ENCODE data around the gene SP4. TPM values are rescaled to one million over a fixed set of nuclear protein-coding genes. Genes with fewer than 3 reads are reported as not detected.
"Not testable (repeated sequence)": the region's sequence is repeated elsewhere in the genome, so short reads cannot be mapped to it uniquely, and the experiment has no call there.

The SP4 gene
- total RNA-seq, 1 donor from 2014 or later: 20.4 TPM

GRCh38 chr7:21514062-21514461, 86.2 kb downstream of the SP4 start:
- Mint-ChIP-seq H3K27ac (no peak overlapping the region), H3K36me3 (ENCODE audit: low read depth) (peaks cover 27% of the 10 kb centered on the region), H3K4me3 (no peak overlapping the region), H3K4me1 (no peaks in the 10 kb centered on the region), H3K9me3 (no peaks in the 10 kb centered on the region), H3K27me3 (no peaks in the 10 kb centered on the region)
- intact Hi-C loops (cut with micrococcal nuclease): no loop called here
- no peak for DNase-seq

- Mint-ChIP-seq H3K27ac (no peak overlapping the region), H3K4me3 (no peak overlapping the region), H3K36me3 (ENCODE audit: low read depth) (no peaks in the 10 kb centered on the region), H3K9me3 (peaks cover 5% of the 10 kb centered on the region), H3K27me3 (peaks cover 9% of the 10 kb centered on the region), H3K4me1 (no peaks in the 10 kb centered on the region)
- intact Hi-C loops (cut with micrococcal nuclease): loop anchor here (5.0 kb wide), 1 partner anchor 262 kb away; no protein-coding TSS in a partner anchor
- no peak for DNase-seq
Measured at GRCh38 chr7:21524680-21525079, 96.8 kb downstream of the SP4 start.

- intact Hi-C loops (cut with micrococcal nuclease): loop anchor here (5.0 kb wide), 1 partner anchor 264 kb away; no protein-coding TSS in a partner anchor
Measured at GRCh38 chr7:21526007-21526406, 98.1 kb downstream of the SP4 start.

GRCh38 chr7:21526448-21526847, 98.6 kb downstream of the SP4 start:
- Mint-ChIP-seq H3K9me3 (no peaks in the 10 kb centered on the region), H3K4me3 (no peak overlapping the region), H3K4me1 (no peaks in the 10 kb centered on the region), H3K36me3 (ENCODE audit: low read depth) (no peaks in the 10 kb centered on the region), H3K27ac (no peak overlapping the region), H3K27me3 (peaks cover 23% of the 10 kb centered on the region)
- intact Hi-C loops (cut with micrococcal nuclease): loop anchor here (5.0 kb wide), 1 partner anchor 264 kb away; no protein-coding TSS in a partner anchor
- no peak for DNase-seq

More at GRCh38 chr7:21526007-21526406, 98.1 kb downstream of the SP4 start:
- no peaks in the 10 kb centered on the region for H3K36me3 Mint-ChIP-seq (ENCODE audit: low read depth)
- H3K4me1 Mint-ChIP-seq: no peaks in the 10 kb centered on the region
- peaks cover 19% of the 10 kb centered on the region for H3K27me3 Mint-ChIP-seq
- peak; percentile 68 for DNase-seq
- H3K9me3 Mint-ChIP-seq: peaks cover 4% of the 10 kb centered on the region
- no peak overlapping the region for H3K27ac Mint-ChIP-seq
- no peak overlapping the region for H3K4me3 Mint-ChIP-seq

GRCh38 chr7:21532485-21532884, 104.6 kb downstream of the SP4 start:
- intact Hi-C loops (cut with micrococcal nuclease); H3K27ac Mint-ChIP-seq; H3K9me3 Mint-ChIP-seq; H3K4me3 Mint-ChIP-seq; DNase-seq; H3K4me1 Mint-ChIP-seq; H3K36me3 Mint-ChIP-seq (ENCODE audit: low read depth): not testable (repeated sequence)
- H3K27me3 Mint-ChIP-seq: peaks cover 45% of the 10 kb centered on the region

- H3K27ac Mint-ChIP-seq; H3K4me3 Mint-ChIP-seq; intact Hi-C loops (cut with micrococcal nuclease); H3K9me3 Mint-ChIP-seq; DNase-seq; H3K4me1 Mint-ChIP-seq; H3K36me3 Mint-ChIP-seq (ENCODE audit: low read depth): not testable (repeated sequence)
- H3K27me3 Mint-ChIP-seq: peaks cover 42% of the 10 kb centered on the region
Measured at GRCh38 chr7:21533646-21534045, 105.8 kb downstream of the SP4 start.

GRCh38 chr7:21536445-21537118, 108.7 kb downstream of the SP4 start:
- Mint-ChIP-seq H3K9me3 (peaks cover 16% of the 10 kb centered on the region), H3K27me3 (peaks cover 38% of the 10 kb centered on the region)
- H3K36me3 Mint-ChIP-seq (ENCODE audit: low read depth); intact Hi-C loops (cut with micrococcal nuclease); H3K27ac Mint-ChIP-seq; H3K4me1 Mint-ChIP-seq; DNase-seq; H3K4me3 Mint-ChIP-seq: not testable (repeated sequence)

- Mint-ChIP-seq H3K9me3 (peaks cover 8% of the 10 kb centered on the region), H3K27me3 (peaks cover 32% of the 10 kb centered on the region), H3K36me3 (ENCODE audit: low read depth) (peaks cover under 1% of the 10 kb centered on the region), H3K4me1 (peaks cover 11% of the 10 kb centered on the region), H3K4me3 (no peak overlapping the region), H3K27ac (no peak overlapping the region)
- intact Hi-C loops (cut with micrococcal nuclease): no loop called here
- no peak for DNase-seq
Measured at GRCh38 chr7:21538936-21539495, 111.1 kb downstream of the SP4 start.

GRCh38 chr7:21542891-21543527, 115.1 kb downstream of the SP4 start, which contains the start of gene DNAH11:
Gene DNAH11, plus strand, starts transcription at chr7:21543039. Its CDS starts 207 bp downstream, at chr7:21543246.
- Mint-ChIP-seq H3K4me1 (peaks cover 16% of the 10 kb centered on the region), H3K27ac (peak within 1 kb of the TSS; percentile 39), H3K4me3 (peak within 1 kb of the TSS; percentile 81), H3K36me3 (ENCODE audit: low read depth) (peaks cover 7% of the 10 kb centered on the region), H3K27me3 (peaks cover 43% of the 10 kb centered on the region), H3K9me3 (peaks cover 8% of the 10 kb centered on the region)
- DNase-seq: peak; percentile 86
- intact Hi-C loops (cut with micrococcal nuclease): loop anchor here (5.0 to 10.0 kb wide), 3 partner anchors 116 to 394 kb away; partner anchors contain the start of gene SP4

GRCh38 chr7:21543528-21544302, 115.8 kb downstream of the SP4 start:
- intact Hi-C loops (cut with micrococcal nuclease): loop anchor here (5.0 to 10.0 kb wide), 3 partner anchors 116 to 394 kb away; partner anchors contain the start of gene SP4
- Mint-ChIP-seq H3K27me3 (peaks cover 43% of the 10 kb centered on the region), H3K36me3 (ENCODE audit: low read depth) (peaks cover 7% of the 10 kb centered on the region), H3K27ac (peak overlapping the region; percentile 39), H3K9me3 (peaks cover 8% of the 10 kb centered on the region), H3K4me3 (peak overlapping the region; percentile 81), H3K4me1 (peaks cover 16% of the 10 kb centered on the region)
- DNase-seq: peak; percentile 73

GRCh38 chr7:21544303-21544656, 116.4 kb downstream of the SP4 start:
- intact Hi-C loops (cut with micrococcal nuclease): loop anchor here (5.0 to 10.0 kb wide), 3 partner anchors 117 to 393 kb away; partner anchors contain the start of gene SP4
- Mint-ChIP-seq H3K36me3 (ENCODE audit: low read depth) (peaks cover 7% of the 10 kb centered on the region), H3K27me3 (peaks cover 43% of the 10 kb centered on the region)

GRCh38 chr7:21544715-21545114, 116.8 kb downstream of the SP4 start:
- intact Hi-C loops (cut with micrococcal nuclease): loop anchor here (5.0 to 10.0 kb wide), 3 partner anchors 117 to 393 kb away; partner anchors contain the start of gene SP4
- peaks cover 11% of the 10 kb centered on the region for H3K4me1 Mint-ChIP-seq
- H3K27ac Mint-ChIP-seq: no peak overlapping the region
- peaks cover 6% of the 10 kb centered on the region for H3K9me3 Mint-ChIP-seq
- peaks cover 41% of the 10 kb centered on the region for H3K27me3 Mint-ChIP-seq
- H3K4me3 Mint-ChIP-seq: no peak overlapping the region
- DNase-seq: no peak
- peaks cover 7% of the 10 kb centered on the region for H3K36me3 Mint-ChIP-seq (ENCODE audit: low read depth)

More at GRCh38 chr7:21544303-21544656, 116.4 kb downstream of the SP4 start:
- Mint-ChIP-seq H3K4me3 (peak overlapping the region; percentile 81), H3K4me1 (peaks cover 12% of the 10 kb centered on the region), H3K9me3 (peaks cover 8% of the 10 kb centered on the region), H3K27ac (peak overlapping the region; percentile 39)
- no peak for DNase-seq

GRCh38 chr7:21547501-21547900, 119.6 kb downstream of the SP4 start:
- DNase-seq: no peak
- H3K27ac Mint-ChIP-seq: no peak overlapping the region
- H3K36me3 Mint-ChIP-seq (ENCODE audit: low read depth): peaks cover 7% of the 10 kb centered on the region
- no peaks in the 10 kb centered on the region for H3K9me3 Mint-ChIP-seq
- intact Hi-C loops (cut with micrococcal nuclease): loop anchor here (10.0 kb wide), 1 partner anchor 217 kb away; no protein-coding TSS in a partner anchor
- H3K4me3 Mint-ChIP-seq: no peak overlapping the region
- H3K4me1 Mint-ChIP-seq: peaks cover 9% of the 10 kb centered on the region
- H3K27me3 Mint-ChIP-seq: peaks cover 21% of the 10 kb centered on the region

Measured in activated CD4-positive, alpha-beta T cell treated with anti-CD3 and anti-CD28 coated beads, Interleukin-2, amount 10 ng/mL, durations not matched to agents 24 days and 14 days (primary cell).